Measurements from ENCODE around the gene GTF3C4.

DNA sequence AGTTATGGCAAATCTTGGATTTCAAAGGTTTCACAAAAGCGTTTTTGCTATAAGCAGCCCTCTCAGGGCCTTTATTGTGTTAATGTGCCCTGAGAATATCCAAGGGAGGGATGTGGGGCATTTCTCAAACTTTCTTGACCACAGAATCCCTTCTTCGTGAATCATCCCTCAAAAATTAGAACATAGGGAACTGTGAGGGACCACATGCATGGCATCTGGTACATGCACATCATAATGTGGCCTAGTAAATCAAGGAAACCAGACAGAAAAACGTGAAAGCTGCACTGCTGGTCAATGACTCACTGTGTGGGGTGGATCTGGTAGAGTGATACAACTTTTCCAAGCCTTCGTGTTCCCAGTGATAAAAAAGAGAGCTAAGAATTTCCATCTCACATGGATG is 22.9 kb upstream of the GTF3C4 start:
- TF ChIP-seq EZH2phosphoT487 (IDR thresholded peaks at IDR 0.05; ENCODE audit: insufficient read depth, low read depth) (peak; percentile 63; the same call in 1 of the 2 replicates), EZH2 (IDR thresholded peaks at IDR 0.05; ENCODE audit: insufficient read depth, poor library complexity, severe bottlenecking) (no peak)

All from GM23248 (cell line).